ES-I3 (cell line): ENCODE data around the gene SH3RF3.
"Not testable (repeated sequence)": the region's sequence is repeated elsewhere in the genome, so short reads cannot be mapped to it uniquely, and the experiment has no call there.

Experiments used
- H3K36me3 ChIP-seq: 2 replicates; pipeline ENCODE4 v1.6.1; 2013; ENCODE audit warnings: mild to moderate bottlenecking, low read length, control low read depth, moderate library complexity; ENCODE audit not compliant: insufficient read depth
- H3K4me1 ChIP-seq: 2 replicates; pipeline ENCODE4 v1.6.1; 2013; ENCODE audit warnings: mild to moderate bottlenecking, control low read depth, low read length; ENCODE audit not compliant: insufficient read depth
- H3K9ac ChIP-seq: 2 replicates; pipeline ENCODE4 v1.6.1; 2013; ENCODE audit warnings: low read depth, mild to moderate bottlenecking, low read length, moderate library complexity
- H3K9me3 ChIP-seq: 2 replicates; pipeline ENCODE4 v1.6.1; 2013; ENCODE audit warnings: mild to moderate bottlenecking, low read length, moderate library complexity; ENCODE audit not compliant: control insufficient read depth, insufficient read depth

The SH3RF3 gene

GRCh38 chr2:109151519-109151918 lies 22.5 kb downstream of the SH3RF3 start:
- no peaks in the 10 kb centered on the region for H3K36me3 ChIP-seq
- no peak overlapping the region for H3K9ac ChIP-seq
- no peaks in the 10 kb centered on the region for H3K4me1 ChIP-seq
- no peaks in the 10 kb centered on the region for H3K9me3 ChIP-seq

DNA sequence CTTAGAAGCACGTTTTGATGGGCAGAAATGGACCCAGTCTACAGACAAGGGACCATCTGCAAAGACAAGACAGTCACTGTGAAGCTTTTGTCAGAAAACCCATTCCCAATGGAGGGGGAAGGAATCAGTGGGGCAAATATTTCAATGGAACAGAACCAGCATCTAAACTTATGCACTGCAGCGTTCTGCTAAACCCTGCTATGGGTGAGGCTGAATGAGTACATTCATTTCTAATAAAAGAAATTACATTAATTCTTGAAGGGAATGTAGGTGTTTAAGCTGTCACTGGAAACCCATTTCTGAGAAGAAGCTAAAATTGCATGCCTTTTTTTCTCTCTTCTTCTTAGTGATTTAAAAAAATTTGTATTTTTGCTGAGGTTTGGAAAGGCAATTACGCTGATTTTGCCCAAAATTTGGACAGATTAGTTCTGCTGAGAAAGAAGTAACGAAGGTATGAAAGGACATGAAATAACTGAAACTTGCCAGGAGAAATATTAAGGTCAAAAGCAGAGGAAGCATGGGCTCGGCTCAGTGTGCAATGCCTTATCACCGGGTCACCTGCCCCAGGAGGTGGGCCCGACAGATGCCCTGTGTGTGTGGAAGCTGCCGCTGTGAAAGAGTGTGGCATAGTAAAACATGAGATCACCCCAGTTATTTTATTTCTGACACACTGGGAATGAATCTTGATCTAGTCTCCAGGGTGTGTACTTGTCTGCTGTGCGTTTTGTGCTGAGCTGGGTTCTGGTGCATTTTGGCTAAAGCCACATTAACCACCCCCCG lies 24.2 kb downstream of the SH3RF3 start:
- Histone ChIP-seq H3K9me3 (no peaks in the 10 kb centered on the region), H3K36me3 (no peaks in the 10 kb centered on the region), H3K4me1 (no peaks in the 10 kb centered on the region), H3K9ac (no peak overlapping the region)

GRCh38 chr2:109153807-109154206 lies 24.8 kb downstream of the SH3RF3 start:
- Histone ChIP-seq H3K9ac (no peak overlapping the region), H3K4me1 (no peaks in the 10 kb centered on the region), H3K9me3 (no peaks in the 10 kb centered on the region), H3K36me3 (no peaks in the 10 kb centered on the region)

DNA sequence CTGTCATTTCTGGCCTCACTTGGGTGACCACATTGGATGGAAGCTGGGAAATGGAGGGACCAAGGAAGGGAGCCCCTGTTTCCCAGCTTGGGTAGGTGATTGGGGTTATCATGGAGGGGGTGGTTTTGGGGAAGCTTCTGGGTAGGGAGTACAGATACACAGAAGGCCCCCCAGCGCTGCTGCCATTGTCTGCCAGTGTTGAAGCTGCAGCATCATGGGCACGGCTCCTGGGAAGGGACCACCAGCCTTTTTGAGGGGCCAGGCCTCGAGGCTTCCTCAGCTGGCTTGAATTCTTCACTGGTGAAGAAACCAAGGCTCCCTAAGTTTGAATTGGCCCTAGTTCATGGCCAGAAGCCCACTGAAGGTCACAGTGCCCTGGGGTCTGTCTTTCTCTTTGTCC lies 25.2 kb downstream of the SH3RF3 start:
- no peaks in the 10 kb centered on the region for H3K4me1 ChIP-seq
- no peaks in the 10 kb centered on the region for H3K9me3 ChIP-seq
- no peaks in the 10 kb centered on the region for H3K36me3 ChIP-seq
- no peak overlapping the region for H3K9ac ChIP-seq

GRCh38 chr2:109155553-109156451 lies 26.8 kb downstream of the SH3RF3 start:
- Histone ChIP-seq H3K9ac (no peak overlapping the region), H3K9me3 (no peaks in the 10 kb centered on the region), H3K4me1 (no peaks in the 10 kb centered on the region), H3K36me3 (no peaks in the 10 kb centered on the region)

- H3K4me1 ChIP-seq = no peaks in the 10 kb centered on the region
These were observed 28.6 kb downstream of the SH3RF3 start for GRCh38 chr2:109157563-109158105.

GRCh38 chr2:109158237-109158636 lies 29.2 kb downstream of the SH3RF3 start:
- no peaks in the 10 kb centered on the region for H3K9me3 ChIP-seq
- no peaks in the 10 kb centered on the region for H3K4me1 ChIP-seq
- H3K9ac ChIP-seq = no peak overlapping the region
- H3K36me3 ChIP-seq = no peaks in the 10 kb centered on the region

More at GRCh38 chr2:109157563-109158105, 28.6 kb downstream of the SH3RF3 start:
- Histone ChIP-seq H3K9ac (no peak overlapping the region), H3K36me3 (no peaks in the 10 kb centered on the region), H3K9me3 (no peaks in the 10 kb centered on the region)

GRCh38 chr2:109159096-109159495 lies 30.1 kb downstream of the SH3RF3 start:
- Histone ChIP-seq H3K9me3 (no peaks in the 10 kb centered on the region), H3K4me1 (no peaks in the 10 kb centered on the region), H3K9ac (no peak overlapping the region), H3K36me3 (no peaks in the 10 kb centered on the region)

- H3K9me3 ChIP-seq = no peaks in the 10 kb centered on the region
- H3K36me3 ChIP-seq = no peaks in the 10 kb centered on the region
- no peak overlapping the region for H3K9ac ChIP-seq
- peaks cover 8% of the 10 kb centered on the region for H3K4me1 ChIP-seq
These were observed 31.9 kb downstream of the SH3RF3 start for GRCh38 chr2:109160714-109161440.

DNA sequence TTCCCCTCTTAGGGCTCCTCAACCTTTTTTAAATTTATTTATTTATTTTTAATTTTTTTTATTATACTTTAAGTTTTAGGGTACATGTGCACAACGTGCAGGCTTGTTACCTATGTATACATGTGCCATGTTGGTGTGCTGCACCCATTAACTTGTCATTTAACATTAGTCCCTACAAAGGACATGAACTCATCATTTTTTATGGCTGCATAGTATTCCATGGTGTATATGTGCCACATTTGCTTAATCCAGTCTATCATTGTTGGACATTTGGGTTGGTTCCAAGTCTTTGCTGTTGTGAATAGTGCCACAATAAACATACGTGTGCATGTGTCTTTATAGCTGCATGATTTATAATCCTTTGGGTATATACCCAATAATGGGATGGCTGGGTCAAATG lies 33.4 kb downstream of the SH3RF3 start:
- H3K9me3 ChIP-seq, H3K4me1 ChIP-seq, H3K9ac ChIP-seq, H3K36me3 ChIP-seq: not testable (repeated sequence)

DNA sequence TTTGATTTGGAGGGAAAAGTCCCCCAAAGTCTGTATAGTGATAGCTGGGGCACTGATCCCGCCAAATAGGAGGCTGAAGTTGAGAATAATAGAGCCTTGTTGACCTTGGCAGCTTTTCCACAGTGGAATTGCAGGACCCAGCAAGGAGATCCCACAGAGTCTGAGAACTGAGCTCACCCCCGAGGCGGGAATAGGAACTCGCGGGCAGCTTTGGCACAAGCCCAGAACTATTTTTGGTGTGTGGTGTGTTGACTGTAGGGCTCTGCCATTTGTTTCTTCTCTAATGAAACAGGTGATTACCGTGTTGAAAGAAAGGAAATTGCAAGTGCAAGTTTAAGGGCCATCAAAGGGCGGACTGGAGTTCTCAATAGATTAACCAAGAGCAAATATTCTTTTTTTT lies 34.0 kb downstream of the SH3RF3 start:
- H3K4me1 ChIP-seq = peaks cover 8% of the 10 kb centered on the region
- no peaks in the 10 kb centered on the region for H3K9me3 ChIP-seq
- H3K9ac ChIP-seq = no peak overlapping the region
- H3K36me3 ChIP-seq = no peaks in the 10 kb centered on the region

GRCh38 chr2:109164311-109164710 lies 35.3 kb downstream of the SH3RF3 start:
- H3K36me3 ChIP-seq = no peaks in the 10 kb centered on the region
- peaks cover 8% of the 10 kb centered on the region for H3K4me1 ChIP-seq
- no peaks in the 10 kb centered on the region for H3K9me3 ChIP-seq
- no peak overlapping the region for H3K9ac ChIP-seq

GRCh38 chr2:109164739-109165221 lies 35.8 kb downstream of the SH3RF3 start:
- no peaks in the 10 kb centered on the region for H3K36me3 ChIP-seq
- no peak overlapping the region for H3K9ac ChIP-seq
- H3K9me3 ChIP-seq = no peaks in the 10 kb centered on the region
- H3K4me1 ChIP-seq = peaks cover 8% of the 10 kb centered on the region

DNA sequence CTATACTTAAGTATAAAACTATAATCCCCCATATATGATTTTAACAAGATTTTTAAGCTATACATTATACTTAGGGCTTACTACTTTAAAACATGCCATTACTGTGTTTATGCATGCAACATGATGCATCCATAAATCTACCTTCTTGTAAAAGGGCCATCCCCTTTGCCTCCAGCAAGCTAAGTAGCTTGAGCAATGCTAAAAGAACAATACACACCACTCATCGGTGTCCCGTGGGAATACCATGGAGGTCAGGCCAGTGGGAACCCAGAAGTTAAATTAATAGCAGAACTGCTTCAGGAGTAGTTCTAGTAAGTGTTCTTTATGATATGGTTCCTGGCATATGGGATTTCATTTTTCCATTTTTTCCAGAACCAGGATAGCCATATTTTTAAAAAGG lies 37.8 kb downstream of the SH3RF3 start:
- H3K9ac ChIP-seq = no peak overlapping the region
- H3K4me1 ChIP-seq = peaks cover 8% of the 10 kb centered on the region
- no peaks in the 10 kb centered on the region for H3K36me3 ChIP-seq
- no peaks in the 10 kb centered on the region for H3K9me3 ChIP-seq
